ENCODE data around the gene CHIC2.

GRCh38 chr4:54064317-54065111 lies at the start of gene CHIC2:
- TF ChIP-seq, protein P1, sequence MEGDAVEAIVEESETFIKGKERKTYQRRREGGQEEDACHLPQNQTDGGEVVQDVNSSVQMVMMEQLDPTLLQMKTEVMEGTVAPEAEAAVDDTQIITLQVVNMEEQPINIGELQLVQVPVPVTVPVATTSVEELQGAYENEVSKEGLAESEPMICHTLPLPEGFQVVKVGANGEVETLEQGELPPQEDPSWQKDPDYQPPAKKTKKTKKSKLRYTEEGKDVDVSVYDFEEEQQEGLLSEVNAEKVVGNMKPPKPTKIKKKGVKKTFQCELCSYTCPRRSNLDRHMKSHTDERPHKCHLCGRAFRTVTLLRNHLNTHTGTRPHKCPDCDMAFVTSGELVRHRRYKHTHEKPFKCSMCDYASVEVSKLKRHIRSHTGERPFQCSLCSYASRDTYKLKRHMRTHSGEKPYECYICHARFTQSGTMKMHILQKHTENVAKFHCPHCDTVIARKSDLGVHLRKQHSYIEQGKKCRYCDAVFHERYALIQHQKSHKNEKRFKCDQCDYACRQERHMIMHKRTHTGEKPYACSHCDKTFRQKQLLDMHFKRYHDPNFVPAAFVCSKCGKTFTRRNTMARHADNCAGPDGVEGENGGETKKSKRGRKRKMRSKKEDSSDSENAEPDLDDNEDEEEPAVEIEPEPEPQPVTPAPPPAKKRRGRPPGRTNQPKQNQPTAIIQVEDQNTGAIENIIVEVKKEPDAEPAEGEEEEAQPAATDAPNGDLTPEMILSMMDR (conservative IDR thresholded peaks at IDR 0.05 in 1 of 2, IDR thresholded peaks at IDR 0.05 in 1 of 2; ENCODE audit: extremely low read depth in 1 of 2, insufficient read depth in 1 of 2, low read depth in 1 of 2, low read length in 2 of 2) = no peak
- TF ChIP-seq EZH2 (IDR thresholded peaks at IDR 0.05; ENCODE audit: borderline replicate concordance, low read length) = no peak

Measured in mammary epithelial cell (primary cell).